PC-9 (cell line): ENCODE results near the gene SETX.

Experiments used
- CTCF ChIP-seq: fragments of 200-600 bp; sonication (generic); conservative IDR thresholded peaks from 2 replicates; pipeline ENCODE4 v1.6.1; 2017; ENCODE audit warnings: mixed run types, antibody characterized with exemption, mild to moderate bottlenecking, moderate library complexity
- EZH2 ChIP-seq: fragments of 200-600 bp; sonication (generic); IDR thresholded peaks from 2 replicates; pipeline ENCODE4 v1.8.0; 2017; ENCODE audit warnings: antibody characterized with exemption, low read depth

GRCh38 chr9:132365986-132366385 is 11.2 kb upstream of the SETX start:
- TF ChIP-seq EZH2: no peak
- TF ChIP-seq CTCF: no peak
